Measurements from ENCODE around the gene ALG3.

Gene ALG3

GRCh38 chr3:184260724-184261269 lies 12.0 kb upstream of the ALG3 start:
- Histone ChIP-seq H3K4me3 (ENCODE audit: insufficient read depth, low read depth, low read length, poor library complexity, severe bottlenecking) (peak overlapping the region; percentile 59), H3K4me1 (ENCODE audit: control insufficient read depth, insufficient read depth, low read length, poor library complexity, severe bottlenecking) (peaks cover 24% of the 10 kb centered on the region), H3K36me3 (ENCODE audit: control insufficient read depth, insufficient read depth, low read length) (no peaks in the 10 kb centered on the region), H3K27ac (ENCODE audit: insufficient read depth, low read length, poor library complexity, severe bottlenecking) (peak overlapping the region; percentile 7), H3K27me3 (replicated peaks; ENCODE audit: control insufficient read depth, insufficient read depth, low read length, poor library complexity, severe bottlenecking) (peaks cover 3% of the 10 kb centered on the region), H3K9me3 (ENCODE audit: control insufficient read depth, low read length) (no peaks in the 10 kb centered on the region)
- no peak for DNase-seq

GRCh38 chr3:184259878-184260723 lies 11.3 kb upstream of the ALG3 start:
- Histone ChIP-seq H3K9me3 (ENCODE audit: control insufficient read depth, low read length) (no peaks in the 10 kb centered on the region), H3K4me3 (ENCODE audit: insufficient read depth, low read depth, low read length, poor library complexity, severe bottlenecking) (peak overlapping the region; percentile 59), H3K27ac (ENCODE audit: insufficient read depth, low read length, poor library complexity, severe bottlenecking) (peak overlapping the region; percentile 7), H3K4me1 (ENCODE audit: control insufficient read depth, insufficient read depth, low read length, poor library complexity, severe bottlenecking) (peaks cover 24% of the 10 kb centered on the region), H3K27me3 (replicated peaks; ENCODE audit: control insufficient read depth, insufficient read depth, low read length, poor library complexity, severe bottlenecking) (peaks cover 3% of the 10 kb centered on the region), H3K36me3 (ENCODE audit: control insufficient read depth, insufficient read depth, low read length) (no peaks in the 10 kb centered on the region)
- peak in 1 of 3 donors; percentile 18 for DNase-seq

GRCh38 chr3:184259396-184259877 lies 10.7 kb upstream of the ALG3 start:
- H3K9me3 ChIP-seq (ENCODE audit: control insufficient read depth, low read length), result no peaks in the 10 kb centered on the region
- H3K27me3 ChIP-seq (replicated peaks; ENCODE audit: control insufficient read depth, insufficient read depth, low read length, poor library complexity, severe bottlenecking), result peaks cover 3% of the 10 kb centered on the region
- no peak overlapping the region for H3K27ac ChIP-seq (ENCODE audit: insufficient read depth, low read length, poor library complexity, severe bottlenecking)
- H3K4me1 ChIP-seq (ENCODE audit: control insufficient read depth, insufficient read depth, low read length, poor library complexity, severe bottlenecking), result peaks cover 24% of the 10 kb centered on the region
- no peak for DNase-seq
- H3K36me3 ChIP-seq (ENCODE audit: control insufficient read depth, insufficient read depth, low read length), result no peaks in the 10 kb centered on the region
- H3K4me3 ChIP-seq (ENCODE audit: insufficient read depth, low read depth, low read length, poor library complexity, severe bottlenecking), result no peak overlapping the region

DNA sequence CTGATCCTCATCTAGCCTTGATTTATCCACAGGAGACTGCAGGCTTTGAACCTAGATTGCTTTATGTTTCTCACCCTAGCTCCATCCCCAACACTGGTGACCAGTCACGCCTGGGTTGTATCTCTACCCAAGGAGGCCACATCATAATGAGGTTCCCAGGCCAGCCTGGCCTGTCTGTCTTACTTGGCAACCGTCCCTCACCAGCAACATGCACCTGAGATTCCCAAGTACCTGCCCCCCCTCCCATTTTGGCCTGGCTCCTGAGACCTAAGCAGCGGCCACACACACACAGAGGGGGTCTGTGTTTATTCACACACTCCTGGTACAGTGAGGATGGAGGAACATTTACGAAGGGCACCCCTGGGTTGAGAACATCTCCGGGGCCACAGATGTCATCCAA lies 10.2 kb upstream of the ALG3 start:
- Histone ChIP-seq H3K4me1 (ENCODE audit: control insufficient read depth, insufficient read depth, low read length, poor library complexity, severe bottlenecking) (peaks cover 24% of the 10 kb centered on the region), H3K36me3 (ENCODE audit: control insufficient read depth, insufficient read depth, low read length) (no peaks in the 10 kb centered on the region), H3K9me3 (ENCODE audit: control insufficient read depth, low read length) (no peaks in the 10 kb centered on the region), H3K27me3 (replicated peaks; ENCODE audit: control insufficient read depth, insufficient read depth, low read length, poor library complexity, severe bottlenecking) (peaks cover 3% of the 10 kb centered on the region), H3K27ac (ENCODE audit: insufficient read depth, low read length, poor library complexity, severe bottlenecking) (no peak overlapping the region), H3K4me3 (ENCODE audit: insufficient read depth, low read depth, low read length, poor library complexity, severe bottlenecking) (no peak overlapping the region)
- DNase-seq, result no peak

- H3K4me3 ChIP-seq (ENCODE audit: insufficient read depth, low read depth, low read length, poor library complexity, severe bottlenecking), result no peak overlapping the region
- no peaks in the 10 kb centered on the region for H3K9me3 ChIP-seq (ENCODE audit: control insufficient read depth, low read length)
- no peaks in the 10 kb centered on the region for H3K36me3 ChIP-seq (ENCODE audit: control insufficient read depth, insufficient read depth, low read length)
- DNase-seq, result no peak
- peaks cover 17% of the 10 kb centered on the region for H3K4me1 ChIP-seq (ENCODE audit: control insufficient read depth, insufficient read depth, low read length, poor library complexity, severe bottlenecking)
- H3K27ac ChIP-seq (ENCODE audit: insufficient read depth, low read length, poor library complexity, severe bottlenecking), result no peak overlapping the region
- peaks cover 3% of the 10 kb centered on the region for H3K27me3 ChIP-seq (replicated peaks; ENCODE audit: control insufficient read depth, insufficient read depth, low read length, poor library complexity, severe bottlenecking)
These were observed 8.5 kb upstream of the ALG3 start for GRCh38 chr3:184257083-184257915.

DNA sequence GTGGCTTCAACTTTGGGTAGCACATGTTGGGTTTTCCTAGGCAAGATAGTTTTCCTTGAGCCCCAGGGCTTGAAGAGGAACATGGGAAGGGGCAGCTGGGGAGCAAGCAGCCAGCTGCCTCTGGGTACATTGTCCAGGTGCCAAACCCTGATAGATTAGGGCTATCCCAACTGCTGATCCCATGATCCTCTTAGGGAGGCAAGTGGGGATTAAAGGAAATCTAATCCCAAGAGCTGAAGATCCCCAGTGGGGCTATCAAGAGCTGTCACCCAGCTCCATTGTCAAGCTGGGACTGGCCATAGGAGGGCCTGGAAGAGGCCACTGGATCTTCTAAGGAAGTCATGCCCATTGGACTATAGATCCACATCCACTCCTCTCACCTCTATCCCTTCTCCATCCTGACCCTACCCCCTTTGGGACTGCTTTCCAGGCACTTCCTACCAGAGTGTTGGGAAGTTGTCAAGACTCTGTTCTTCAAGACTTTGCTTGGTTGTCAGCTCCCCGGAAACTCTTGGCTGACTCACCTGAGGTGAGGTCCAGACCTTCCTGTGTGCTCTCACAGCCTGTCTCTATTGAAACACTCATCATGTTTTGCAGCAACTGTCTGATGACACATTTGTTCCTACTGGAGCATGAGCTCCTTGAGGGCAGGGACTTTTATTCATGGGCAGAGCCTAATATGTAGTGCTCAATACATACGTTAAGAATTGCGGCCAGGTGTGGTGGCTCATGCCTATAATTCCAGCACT lies 6.7 kb upstream of the ALG3 start:
- Histone ChIP-seq H3K36me3 (ENCODE audit: control insufficient read depth, insufficient read depth, low read length) (no peaks in the 10 kb centered on the region), H3K27ac (ENCODE audit: insufficient read depth, low read length, poor library complexity, severe bottlenecking) (no peak overlapping the region), H3K4me3 (ENCODE audit: insufficient read depth, low read depth, low read length, poor library complexity, severe bottlenecking) (no peak overlapping the region), H3K27me3 (replicated peaks; ENCODE audit: control insufficient read depth, insufficient read depth, low read length, poor library complexity, severe bottlenecking) (peaks cover under 1% of the 10 kb centered on the region), H3K4me1 (ENCODE audit: control insufficient read depth, insufficient read depth, low read length, poor library complexity, severe bottlenecking) (peaks cover 4% of the 10 kb centered on the region), H3K9me3 (ENCODE audit: control insufficient read depth, low read length) (no peaks in the 10 kb centered on the region)
- no peak for DNase-seq

DNA sequence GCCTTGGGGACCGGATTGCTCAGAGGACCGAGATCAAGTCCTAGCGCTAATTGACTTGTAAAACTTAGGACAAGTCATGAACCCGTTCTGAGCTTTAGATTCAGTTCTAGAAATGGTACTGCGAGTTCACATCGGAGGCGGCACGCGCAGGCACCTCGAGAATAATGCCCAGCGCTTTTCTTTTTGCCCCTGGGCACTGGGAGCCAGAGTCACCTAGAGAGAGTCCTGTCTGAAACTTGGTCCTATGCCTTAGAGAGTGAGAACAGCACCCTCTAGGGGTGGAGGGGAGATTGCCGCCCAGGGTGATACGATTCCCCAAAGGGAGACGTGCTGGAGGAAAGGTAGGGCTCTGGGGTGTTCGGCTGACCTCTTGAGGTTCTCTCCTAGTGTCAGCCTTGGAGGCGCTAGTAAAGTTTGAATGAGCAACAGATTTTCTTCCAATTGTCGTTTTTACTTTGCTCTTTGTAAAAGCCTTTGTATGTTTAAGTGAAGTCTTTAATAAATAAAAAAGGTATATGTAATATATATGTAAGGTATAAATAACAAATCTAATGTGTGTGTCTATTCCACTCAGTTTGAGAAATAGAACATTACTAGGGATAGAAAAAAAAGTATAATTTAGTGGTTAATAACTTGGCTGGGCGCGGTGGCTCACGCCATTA lies 1.5 kb upstream of the ALG3 start:
- Histone ChIP-seq H3K4me1 (ENCODE audit: control insufficient read depth, insufficient read depth, low read length, poor library complexity, severe bottlenecking) (peaks cover 3% of the 10 kb centered on the region), H3K27ac (ENCODE audit: insufficient read depth, low read length, poor library complexity, severe bottlenecking) (peak overlapping the region; percentile 56), H3K36me3 (ENCODE audit: control insufficient read depth, insufficient read depth, low read length) (peaks cover 4% of the 10 kb centered on the region), H3K9me3 (ENCODE audit: control insufficient read depth, low read length) (no peaks in the 10 kb centered on the region), H3K4me3 (ENCODE audit: insufficient read depth, low read depth, low read length, poor library complexity, severe bottlenecking) (peak overlapping the region; percentile 82), H3K27me3 (replicated peaks; ENCODE audit: control insufficient read depth, insufficient read depth, low read length, poor library complexity, severe bottlenecking) (no peaks in the 10 kb centered on the region)
- peak; percentile 66 to 83 (median 81) for DNase-seq

GRCh38 chr3:184249412-184250166 lies 827 bp upstream of the ALG3 start, which contains the start of gene EEF1AKMT4:
EEF1AKMT4 (plus strand) TSS chr3:184249672; CDS start chr3:184249695, 23 bp downstream.
- Histone ChIP-seq H3K36me3 (ENCODE audit: control insufficient read depth, insufficient read depth, low read length) (peaks cover 11% of the 10 kb centered on the region), H3K27ac (ENCODE audit: insufficient read depth, low read length, poor library complexity, severe bottlenecking) (peak within 1 kb of the TSS; percentile 71), H3K27me3 (replicated peaks; ENCODE audit: control insufficient read depth, insufficient read depth, low read length, poor library complexity, severe bottlenecking) (no peaks in the 10 kb centered on the region), H3K9me3 (ENCODE audit: control insufficient read depth, low read length) (no peaks in the 10 kb centered on the region), H3K4me1 (ENCODE audit: control insufficient read depth, insufficient read depth, low read length, poor library complexity, severe bottlenecking) (peaks cover 3% of the 10 kb centered on the region), H3K4me3 (ENCODE audit: insufficient read depth, low read depth, low read length, poor library complexity, severe bottlenecking) (peak within 1 kb of the TSS; percentile 82)
- peak; percentile 93 to 95 (median 94) for DNase-seq
